Prostate gland (tissue), 2 donors: ENCODE data around the gene BRINP2. TPM values are rescaled to one million over a fixed set of nuclear protein-coding genes. Genes with fewer than 3 reads are reported as not detected.

Source experiments
- DNase-seq: peaks from one replicate; pipeline ENCODE4 v3.0.0-alpha.2; 2019; ENCODE audit warnings: low spot score
- H3K27ac ChIP-seq, 2 donors: fragments of 200-600 bp; sonication (generic); 2 replicates each; pipeline ENCODE4 v1.5.1; 2017 to 2019
- H3K27me3 ChIP-seq: fragments of 200-600 bp; sonication (generic); replicated peaks from 2 replicates; pipeline ENCODE4 v1.5.1; 2019; ENCODE audit not compliant: insufficient read depth
- H3K36me3 ChIP-seq, 2 donors: fragments of 200-600 bp; sonication (generic); 1 replicate in 1 of 2; 2 replicates in 1 of 2; pipeline versions ENCODE4 v1.5.1 to v1.8.1; 2017 to 2019
- H3K4me1 ChIP-seq: fragments of 200-600 bp; sonication (generic); replicated peaks from 2 replicates; pipeline ENCODE4 v1.5.1; 2019
- H3K4me3 ChIP-seq, 2 donors: fragments of 200-600 bp; sonication (generic); 2 replicates each; pipeline ENCODE4 v1.5.1; 2017 to 2019
- H3K9me3 ChIP-seq: fragments of 200-600 bp; sonication (generic); 2 replicates; pipeline ENCODE4 v1.5.1; 2017
- POLR2A ChIP-seq: fragments of 450-650 bp; IDR thresholded peaks from one replicate; pipeline ENCODE4 v1.6.1; 2016; ENCODE audit warnings: antibody characterized with exemption, mild to moderate bottlenecking
- POLR2AphosphoS5 ChIP-seq: sonication (generic); formaldehyde crosslinking; IDR thresholded peaks from one replicate; pipeline ENCODE4 v1.6.1; 2017; ENCODE audit warnings: antibody characterized with exemption
- WGBS: methylation state at CpG from one replicate; pipeline ENCODE4 v1.1.5; 2018; 5-methylcytosine and 5-hydroxymethylcytosine counted together
- intact Hi-C: fragments of 100-400 bp; cut with DNase I; formaldehyde crosslinking; loops from one replicate; pipeline ENCODE4 v1.14.2; 2022
- total RNA-seq, 2 donors: library from RNA; depleted of rRNA; stranded (reverse); fragments of >200 nt; gene quantifications; one replicate each; pipeline ENCODE4 v1.1.0, GENCODE V29; 2016
- TF ChIP-seq, protein P1 (sequence below), 4 experiments: fragments of 200-600 bp in 2 of 4; fragments of 450-650 bp in 2 of 4; sonication (generic) in 2 of 4; IDR thresholded peaks; 1 replicate in 3 of 4; 2 replicates in 1 of 4; pipeline ENCODE4 v1.5.1; 2016 to 2019; ENCODE audit warnings: antibody characterized with exemption in 4 of 4, mild to moderate bottlenecking in 2 of 4, moderate library complexity in 2 of 4

Gene BRINP2
- total RNA-seq, 2 donors from 2014 or later, result 2.3 TPM; not detected in 1

DNA sequence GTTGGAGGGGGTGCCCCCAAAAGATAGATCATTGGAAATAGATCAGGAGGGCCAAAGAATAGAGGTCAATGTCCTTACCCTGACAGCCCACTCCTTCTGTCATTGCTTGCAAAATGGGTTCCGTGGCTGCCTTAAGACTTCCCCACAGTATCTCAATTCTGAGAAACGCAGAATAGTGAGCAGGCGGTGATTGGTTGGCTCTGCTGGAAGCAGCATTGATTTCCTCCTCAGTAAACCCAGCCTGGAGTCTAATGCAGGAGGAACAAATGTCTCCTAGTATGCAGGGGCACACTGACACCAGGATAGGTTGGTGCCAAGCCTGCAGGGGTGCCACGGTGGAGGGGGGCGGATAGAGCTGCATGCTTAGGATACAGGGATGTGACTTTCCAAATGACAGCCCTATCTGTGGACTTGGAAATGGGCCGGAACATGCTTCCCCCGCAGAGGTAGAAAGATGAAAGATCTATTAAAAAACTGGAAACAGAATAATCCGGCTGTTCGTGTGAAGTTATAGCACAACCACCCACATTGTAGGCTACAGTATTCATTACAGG is 76.9 kb downstream of the BRINP2 start:
- intact Hi-C loops, result no loop called here
- H3K4me3 ChIP-seq, result no peak overlapping the region
- no peaks in the 10 kb centered on the region for H3K36me3 ChIP-seq
- H3K9me3 ChIP-seq, result no peaks in the 10 kb centered on the region
- no peak for TF ChIP-seq POLR2A
- TF ChIP-seq, protein P1, sequence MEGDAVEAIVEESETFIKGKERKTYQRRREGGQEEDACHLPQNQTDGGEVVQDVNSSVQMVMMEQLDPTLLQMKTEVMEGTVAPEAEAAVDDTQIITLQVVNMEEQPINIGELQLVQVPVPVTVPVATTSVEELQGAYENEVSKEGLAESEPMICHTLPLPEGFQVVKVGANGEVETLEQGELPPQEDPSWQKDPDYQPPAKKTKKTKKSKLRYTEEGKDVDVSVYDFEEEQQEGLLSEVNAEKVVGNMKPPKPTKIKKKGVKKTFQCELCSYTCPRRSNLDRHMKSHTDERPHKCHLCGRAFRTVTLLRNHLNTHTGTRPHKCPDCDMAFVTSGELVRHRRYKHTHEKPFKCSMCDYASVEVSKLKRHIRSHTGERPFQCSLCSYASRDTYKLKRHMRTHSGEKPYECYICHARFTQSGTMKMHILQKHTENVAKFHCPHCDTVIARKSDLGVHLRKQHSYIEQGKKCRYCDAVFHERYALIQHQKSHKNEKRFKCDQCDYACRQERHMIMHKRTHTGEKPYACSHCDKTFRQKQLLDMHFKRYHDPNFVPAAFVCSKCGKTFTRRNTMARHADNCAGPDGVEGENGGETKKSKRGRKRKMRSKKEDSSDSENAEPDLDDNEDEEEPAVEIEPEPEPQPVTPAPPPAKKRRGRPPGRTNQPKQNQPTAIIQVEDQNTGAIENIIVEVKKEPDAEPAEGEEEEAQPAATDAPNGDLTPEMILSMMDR (IDR thresholded peaks at IDR 0.05), result no peak
- no peak for TF ChIP-seq POLR2AphosphoS5
- DNase-seq, result no peak
- WGBS, result 81% methylated on average over 9 of the region's 9 CpGs
- no peak overlapping the region for H3K27ac ChIP-seq
- no peaks in the 10 kb centered on the region for H3K4me1 ChIP-seq
- no peaks in the 10 kb centered on the region for H3K27me3 ChIP-seq

DNA sequence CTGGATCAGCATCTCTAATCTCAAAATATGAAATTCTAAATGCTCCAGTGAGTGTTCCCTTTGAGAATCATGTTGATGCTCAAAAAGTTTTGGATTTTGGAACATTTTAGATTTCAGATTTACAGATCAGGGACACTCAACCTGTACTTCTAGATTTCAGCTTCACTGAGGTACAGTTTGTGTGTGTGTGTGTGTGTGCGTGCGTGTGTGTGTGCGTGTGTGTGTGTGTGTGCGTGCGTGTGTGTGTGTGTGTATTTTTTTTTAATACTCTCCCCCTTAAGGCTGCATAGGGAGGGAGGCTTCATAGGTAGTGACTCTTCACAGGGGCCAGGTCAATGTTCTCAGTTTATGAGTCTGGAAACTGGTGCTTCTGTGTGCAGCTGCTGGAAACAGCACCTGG is 77.5 kb downstream of the BRINP2 start:
- H3K27me3 ChIP-seq, result no peaks in the 10 kb centered on the region
- TF ChIP-seq, protein P1 (IDR thresholded peaks at IDR 0.05), result no peak
- TF ChIP-seq POLR2AphosphoS5, result no peak
- no peak for TF ChIP-seq POLR2A
- no peak overlapping the region for H3K4me3 ChIP-seq
- no peak overlapping the region for H3K27ac ChIP-seq
- no peaks in the 10 kb centered on the region for H3K4me1 ChIP-seq
- no peak for DNase-seq
- no peaks in the 10 kb centered on the region for H3K9me3 ChIP-seq
- intact Hi-C loops, result no loop called here
- H3K36me3 ChIP-seq, result no peaks in the 10 kb centered on the region
- 71% methylated on average over 5 of the region's 5 CpGs for WGBS

DNA sequence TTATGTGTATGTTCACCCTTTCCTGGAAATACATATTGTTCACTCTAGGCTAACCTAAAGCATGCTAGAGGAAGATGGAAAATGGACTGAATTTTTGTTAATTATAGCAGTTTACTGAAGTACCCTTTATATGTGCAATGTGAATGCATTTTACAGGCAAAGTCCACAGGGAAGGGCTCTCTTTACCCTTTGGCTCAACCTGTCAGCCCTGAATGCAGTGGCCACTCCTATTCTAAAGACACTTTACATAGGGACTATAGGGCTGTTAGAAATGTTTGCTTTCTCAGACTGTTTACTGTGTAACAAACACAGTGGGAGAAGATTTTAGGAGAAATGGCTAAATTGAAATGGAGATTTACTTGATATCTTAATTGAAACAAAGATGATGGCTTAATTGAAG is 78.5 kb downstream of the BRINP2 start:
- H3K9me3 ChIP-seq, result no peaks in the 10 kb centered on the region
- intact Hi-C loops, result no loop called here
- no peaks in the 10 kb centered on the region for H3K27me3 ChIP-seq
- H3K4me3 ChIP-seq, result no peak overlapping the region
- TF ChIP-seq POLR2AphosphoS5 (no peak), POLR2A (no peak)
- TF ChIP-seq, protein P1 (IDR thresholded peaks at IDR 0.05), result no peak
- no peaks in the 10 kb centered on the region for H3K36me3 ChIP-seq
- no peak overlapping the region for H3K27ac ChIP-seq
- no peak for DNase-seq
- H3K4me1 ChIP-seq, result no peaks in the 10 kb centered on the region

DNA sequence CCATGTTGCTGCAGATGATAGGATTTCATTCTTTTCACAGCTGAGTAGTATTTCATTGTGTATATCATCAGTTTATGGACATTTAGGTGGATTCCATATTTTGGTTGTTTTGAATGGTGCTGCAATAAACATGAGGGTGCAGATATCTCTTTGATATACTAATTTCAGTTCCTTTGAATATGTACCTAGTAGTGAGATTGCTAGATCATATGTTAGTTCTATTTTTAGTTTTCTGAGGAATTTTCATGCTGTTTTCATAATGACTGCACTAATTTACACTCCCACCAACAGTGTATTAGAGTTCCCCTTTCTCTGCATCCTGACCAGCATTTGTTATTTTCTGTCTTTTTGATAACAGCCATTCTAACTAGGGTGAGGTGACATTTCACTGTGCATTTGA is 82.1 kb downstream of the BRINP2 start:
- DNase-seq, result no peak
- intact Hi-C loops, result no loop called here
- TF ChIP-seq POLR2A (no peak), POLR2AphosphoS5 (no peak)
- TF ChIP-seq, protein P1 (IDR thresholded peaks at IDR 0.05), result no peak

DNA sequence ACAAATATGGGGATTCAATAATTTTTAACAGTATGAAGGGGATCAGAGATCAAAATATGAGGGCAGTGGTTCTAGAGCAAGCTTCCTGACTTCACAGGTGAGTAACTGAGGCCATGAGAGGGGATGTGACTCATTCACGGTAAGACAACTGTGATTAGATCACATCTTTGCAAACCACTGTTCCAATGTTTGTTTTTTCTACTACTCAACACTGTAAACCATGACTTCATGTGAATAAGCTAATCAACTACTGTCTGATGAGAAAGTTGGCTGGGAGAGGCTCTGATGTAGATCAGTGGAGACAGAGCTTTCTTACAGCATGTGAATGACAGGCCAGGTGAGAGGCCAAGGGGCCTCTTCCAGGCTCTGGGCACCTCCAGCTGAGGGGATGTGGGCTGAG is 84.7 kb downstream of the BRINP2 start:
- no peaks in the 10 kb centered on the region for H3K9me3 ChIP-seq
- H3K4me1 ChIP-seq, result no peaks in the 10 kb centered on the region
- no peak overlapping the region for H3K4me3 ChIP-seq
- intact Hi-C loops, result no loop called here
- H3K36me3 ChIP-seq, result no peaks in the 10 kb centered on the region
- WGBS, result 37% methylated on average over 1 of the region's 1 CpG
- no peak overlapping the region for H3K27ac ChIP-seq
- TF ChIP-seq, protein P1 (IDR thresholded peaks at IDR 0.05), result no peak
- no peaks in the 10 kb centered on the region for H3K27me3 ChIP-seq
- DNase-seq, result no peak

More for the DNA sequence above, 82.1 kb downstream of the BRINP2 start:
- Histone ChIP-seq H3K4me1 (no peaks in the 10 kb centered on the region), H3K9me3 (no peaks in the 10 kb centered on the region), H3K4me3 (no peak overlapping the region), H3K27ac (no peak overlapping the region), H3K27me3 (no peaks in the 10 kb centered on the region), H3K36me3 (no peaks in the 10 kb centered on the region)
